Ishikawa (cell line): ENCODE measurements around the gene SCRN2.

Source experiments
- EP300 ChIP-seq: IDR thresholded peaks from 2 replicates; pipeline ENCODE4 v1.6.1; 2012; ENCODE audit warnings: borderline replicate concordance
- RAD21 ChIP-seq: IDR thresholded peaks from 2 replicates; pipeline ENCODE4 v1.6.1; 2012; ENCODE audit warnings: low read depth
- TEAD4 ChIP-seq: IDR thresholded peaks from 2 replicates; pipeline ENCODE4 v1.6.1; 2012
- YY1 ChIP-seq: IDR thresholded peaks from 2 replicates; pipeline ENCODE4 v1.6.1; 2012; ENCODE audit warnings: low read depth
- TF ChIP-seq, protein P1 (sequence below): IDR thresholded peaks from 2 replicates; pipeline ENCODE4 v1.6.1; 2012

- TF ChIP-seq RAD21, result no peak
- no peak for TF ChIP-seq YY1
- TF ChIP-seq, protein P1, sequence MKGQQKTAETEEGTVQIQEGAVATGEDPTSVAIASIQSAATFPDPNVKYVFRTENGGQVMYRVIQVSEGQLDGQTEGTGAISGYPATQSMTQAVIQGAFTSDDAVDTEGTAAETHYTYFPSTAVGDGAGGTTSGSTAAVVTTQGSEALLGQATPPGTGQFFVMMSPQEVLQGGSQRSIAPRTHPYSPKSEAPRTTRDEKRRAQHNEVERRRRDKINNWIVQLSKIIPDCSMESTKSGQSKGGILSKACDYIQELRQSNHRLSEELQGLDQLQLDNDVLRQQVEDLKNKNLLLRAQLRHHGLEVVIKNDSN, result no peak
- TF ChIP-seq TEAD4, result no peak
- TF ChIP-seq EP300, result no peak
Measured at GRCh38 chr17:47870056-47870455, 29.0 kb upstream of the SCRN2 start.
